ENCODE measurements around the gene FRMD5.

The FRMD5 gene

GRCh38 chr15:44102675-44103254 lies 92.3 kb downstream of the FRMD5 start:
- Histone ChIP-seq H3K4me1 (ENCODE audit: control insufficient read depth, insufficient read depth, low read length, poor library complexity, severe bottlenecking) (no peaks in the 10 kb centered on the region), H3K4me3 (ENCODE audit: insufficient read depth, low read depth, low read length, poor library complexity, severe bottlenecking) (no peak overlapping the region), H3K36me3 (ENCODE audit: control insufficient read depth, insufficient read depth, low read length) (no peaks in the 10 kb centered on the region), H3K27ac (ENCODE audit: insufficient read depth, low read length, poor library complexity, severe bottlenecking) (no peak overlapping the region), H3K9me3 (ENCODE audit: control insufficient read depth, low read length) (no peaks in the 10 kb centered on the region), H3K27me3 (replicated peaks; ENCODE audit: control insufficient read depth, insufficient read depth, low read length, poor library complexity, severe bottlenecking) (no peaks in the 10 kb centered on the region)
- DNase-seq: no peak

- Histone ChIP-seq H3K27me3 (replicated peaks; ENCODE audit: control insufficient read depth, insufficient read depth, low read length, poor library complexity, severe bottlenecking) (no peaks in the 10 kb centered on the region), H3K9me3 (ENCODE audit: control insufficient read depth, low read length) (no peaks in the 10 kb centered on the region), H3K36me3 (ENCODE audit: control insufficient read depth, insufficient read depth, low read length) (no peaks in the 10 kb centered on the region), H3K4me3 (ENCODE audit: insufficient read depth, low read depth, low read length, poor library complexity, severe bottlenecking) (no peak overlapping the region), H3K4me1 (ENCODE audit: control insufficient read depth, insufficient read depth, low read length, poor library complexity, severe bottlenecking) (no peaks in the 10 kb centered on the region), H3K27ac (ENCODE audit: insufficient read depth, low read length, poor library complexity, severe bottlenecking) (no peak overlapping the region)
- no peak for DNase-seq
These were observed 93.1 kb downstream of the FRMD5 start for GRCh38 chr15:44101944-44102343.

DNA sequence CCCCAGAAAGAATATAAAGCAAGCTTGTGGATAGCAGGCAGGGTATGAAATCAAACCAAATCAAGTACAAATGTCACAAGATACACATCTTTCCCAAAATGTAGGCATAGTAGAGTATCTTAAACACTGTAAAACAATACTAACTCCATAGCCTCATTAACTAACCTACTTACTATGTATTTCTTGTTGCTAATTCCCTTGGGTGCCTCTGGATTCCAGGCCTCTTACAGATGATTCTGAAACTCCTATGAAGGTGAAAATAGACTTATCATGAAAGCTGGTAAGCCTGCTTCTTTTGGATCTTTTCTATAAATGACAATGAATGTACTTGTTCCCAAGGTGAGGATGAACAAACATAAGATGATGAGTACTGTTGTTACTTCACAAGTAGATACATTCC lies 93.8 kb downstream of the FRMD5 start:
- Histone ChIP-seq H3K27ac (ENCODE audit: insufficient read depth, low read length, poor library complexity, severe bottlenecking) (no peak overlapping the region), H3K4me3 (ENCODE audit: insufficient read depth, low read depth, low read length, poor library complexity, severe bottlenecking) (no peak overlapping the region), H3K27me3 (replicated peaks; ENCODE audit: control insufficient read depth, insufficient read depth, low read length, poor library complexity, severe bottlenecking) (no peaks in the 10 kb centered on the region), H3K9me3 (ENCODE audit: control insufficient read depth, low read length) (no peaks in the 10 kb centered on the region), H3K36me3 (ENCODE audit: control insufficient read depth, insufficient read depth, low read length) (no peaks in the 10 kb centered on the region), H3K4me1 (ENCODE audit: control insufficient read depth, insufficient read depth, low read length, poor library complexity, severe bottlenecking) (no peaks in the 10 kb centered on the region)
- no peak for DNase-seq

- no peaks in the 10 kb centered on the region for H3K4me1 ChIP-seq (ENCODE audit: control insufficient read depth, insufficient read depth, low read length, poor library complexity, severe bottlenecking)
- no peak for DNase-seq
- no peak overlapping the region for H3K27ac ChIP-seq (ENCODE audit: insufficient read depth, low read length, poor library complexity, severe bottlenecking)
- H3K4me3 ChIP-seq (ENCODE audit: insufficient read depth, low read depth, low read length, poor library complexity, severe bottlenecking): no peak overlapping the region
- no peaks in the 10 kb centered on the region for H3K36me3 ChIP-seq (ENCODE audit: control insufficient read depth, insufficient read depth, low read length)
- H3K27me3 ChIP-seq (replicated peaks; ENCODE audit: control insufficient read depth, insufficient read depth, low read length, poor library complexity, severe bottlenecking): no peaks in the 10 kb centered on the region
- H3K9me3 ChIP-seq (ENCODE audit: control insufficient read depth, low read length): no peaks in the 10 kb centered on the region
These were observed 95.4 kb downstream of the FRMD5 start for GRCh38 chr15:44099671-44100070.

GRCh38 chr15:44097552-44097951 lies 97.5 kb downstream of the FRMD5 start:
- no peaks in the 10 kb centered on the region for H3K27me3 ChIP-seq (replicated peaks; ENCODE audit: control insufficient read depth, insufficient read depth, low read length, poor library complexity, severe bottlenecking)
- H3K4me1 ChIP-seq (ENCODE audit: control insufficient read depth, insufficient read depth, low read length, poor library complexity, severe bottlenecking): no peaks in the 10 kb centered on the region
- no peak overlapping the region for H3K27ac ChIP-seq (ENCODE audit: insufficient read depth, low read length, poor library complexity, severe bottlenecking)
- no peak for DNase-seq
- H3K4me3 ChIP-seq (ENCODE audit: insufficient read depth, low read depth, low read length, poor library complexity, severe bottlenecking): no peak overlapping the region
- no peaks in the 10 kb centered on the region for H3K9me3 ChIP-seq (ENCODE audit: control insufficient read depth, low read length)
- H3K36me3 ChIP-seq (ENCODE audit: control insufficient read depth, insufficient read depth, low read length): no peaks in the 10 kb centered on the region

DNA sequence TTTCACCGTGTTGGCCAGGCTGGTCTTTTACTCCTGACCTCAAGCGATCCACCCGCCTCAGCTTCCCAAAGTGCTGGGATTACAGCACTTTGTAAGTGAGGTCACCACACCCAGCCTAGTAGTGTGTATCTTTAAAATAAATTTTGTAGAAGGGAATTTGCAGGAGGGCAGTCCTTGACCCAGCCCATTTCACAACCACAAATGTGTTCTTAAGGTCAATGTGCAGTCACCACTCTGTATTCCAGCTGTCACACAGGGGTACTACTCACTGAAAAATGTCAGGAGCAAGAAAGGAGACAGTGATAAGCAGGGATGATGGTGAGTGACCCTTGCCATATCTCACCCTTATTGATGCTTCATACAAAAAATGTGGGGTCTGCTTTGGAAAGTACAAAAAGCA lies 98.5 kb downstream of the FRMD5 start:
- Histone ChIP-seq H3K27ac (ENCODE audit: insufficient read depth, low read length, poor library complexity, severe bottlenecking) (no peak overlapping the region), H3K9me3 (ENCODE audit: control insufficient read depth, low read length) (no peaks in the 10 kb centered on the region), H3K27me3 (replicated peaks; ENCODE audit: control insufficient read depth, insufficient read depth, low read length, poor library complexity, severe bottlenecking) (no peaks in the 10 kb centered on the region), H3K36me3 (ENCODE audit: control insufficient read depth, insufficient read depth, low read length) (no peaks in the 10 kb centered on the region), H3K4me3 (ENCODE audit: insufficient read depth, low read depth, low read length, poor library complexity, severe bottlenecking) (no peak overlapping the region), H3K4me1 (ENCODE audit: control insufficient read depth, insufficient read depth, low read length, poor library complexity, severe bottlenecking) (no peaks in the 10 kb centered on the region)
- no peak for DNase-seq

- no peaks in the 10 kb centered on the region for H3K36me3 ChIP-seq (ENCODE audit: control insufficient read depth, insufficient read depth, low read length)
- no peak overlapping the region for H3K27ac ChIP-seq (ENCODE audit: insufficient read depth, low read length, poor library complexity, severe bottlenecking)
- no peaks in the 10 kb centered on the region for H3K4me1 ChIP-seq (ENCODE audit: control insufficient read depth, insufficient read depth, low read length, poor library complexity, severe bottlenecking)
- no peak overlapping the region for H3K4me3 ChIP-seq (ENCODE audit: insufficient read depth, low read depth, low read length, poor library complexity, severe bottlenecking)
- H3K27me3 ChIP-seq (replicated peaks; ENCODE audit: control insufficient read depth, insufficient read depth, low read length, poor library complexity, severe bottlenecking): no peaks in the 10 kb centered on the region
- DNase-seq: no peak
- no peaks in the 10 kb centered on the region for H3K9me3 ChIP-seq (ENCODE audit: control insufficient read depth, low read length)
These were observed 100.3 kb downstream of the FRMD5 start for GRCh38 chr15:44094781-44095180.

- Histone ChIP-seq H3K27me3 (replicated peaks; ENCODE audit: control insufficient read depth, insufficient read depth, low read length, poor library complexity, severe bottlenecking) (no peaks in the 10 kb centered on the region), H3K9me3 (ENCODE audit: control insufficient read depth, low read length) (no peaks in the 10 kb centered on the region), H3K4me1 (ENCODE audit: control insufficient read depth, insufficient read depth, low read length, poor library complexity, severe bottlenecking) (no peaks in the 10 kb centered on the region), H3K36me3 (ENCODE audit: control insufficient read depth, insufficient read depth, low read length) (no peaks in the 10 kb centered on the region), H3K4me3 (ENCODE audit: insufficient read depth, low read depth, low read length, poor library complexity, severe bottlenecking) (no peak overlapping the region), H3K27ac (ENCODE audit: insufficient read depth, low read length, poor library complexity, severe bottlenecking) (no peak overlapping the region)
- DNase-seq: no peak
These were observed 101.2 kb downstream of the FRMD5 start for GRCh38 chr15:44093836-44094235.

DNA sequence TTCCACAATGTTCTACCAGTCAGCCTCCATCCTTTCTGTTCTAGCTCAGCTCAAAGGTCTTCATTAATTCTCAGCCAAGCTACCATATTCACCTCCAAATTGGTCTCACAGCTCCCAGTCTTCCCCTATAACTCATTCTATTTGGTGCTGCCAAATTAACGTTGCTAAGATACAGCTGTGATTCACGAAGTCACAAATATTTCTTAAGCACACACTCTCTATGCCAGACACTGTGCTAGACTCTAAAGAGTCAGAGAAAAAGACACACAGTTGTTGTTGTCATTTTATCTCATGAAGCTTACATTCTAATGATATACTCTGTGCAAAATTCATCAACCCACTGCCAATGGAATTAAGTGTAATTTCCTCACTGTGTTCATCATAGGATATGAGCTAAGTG lies 102.8 kb downstream of the FRMD5 start:
- no peak for DNase-seq
- no peaks in the 10 kb centered on the region for H3K27me3 ChIP-seq (replicated peaks; ENCODE audit: control insufficient read depth, insufficient read depth, low read length, poor library complexity, severe bottlenecking)
- H3K9me3 ChIP-seq (ENCODE audit: control insufficient read depth, low read length): no peaks in the 10 kb centered on the region
- no peaks in the 10 kb centered on the region for H3K4me1 ChIP-seq (ENCODE audit: control insufficient read depth, insufficient read depth, low read length, poor library complexity, severe bottlenecking)
- no peak overlapping the region for H3K4me3 ChIP-seq (ENCODE audit: insufficient read depth, low read depth, low read length, poor library complexity, severe bottlenecking)
- no peaks in the 10 kb centered on the region for H3K36me3 ChIP-seq (ENCODE audit: control insufficient read depth, insufficient read depth, low read length)
- no peak overlapping the region for H3K27ac ChIP-seq (ENCODE audit: insufficient read depth, low read length, poor library complexity, severe bottlenecking)

DNA sequence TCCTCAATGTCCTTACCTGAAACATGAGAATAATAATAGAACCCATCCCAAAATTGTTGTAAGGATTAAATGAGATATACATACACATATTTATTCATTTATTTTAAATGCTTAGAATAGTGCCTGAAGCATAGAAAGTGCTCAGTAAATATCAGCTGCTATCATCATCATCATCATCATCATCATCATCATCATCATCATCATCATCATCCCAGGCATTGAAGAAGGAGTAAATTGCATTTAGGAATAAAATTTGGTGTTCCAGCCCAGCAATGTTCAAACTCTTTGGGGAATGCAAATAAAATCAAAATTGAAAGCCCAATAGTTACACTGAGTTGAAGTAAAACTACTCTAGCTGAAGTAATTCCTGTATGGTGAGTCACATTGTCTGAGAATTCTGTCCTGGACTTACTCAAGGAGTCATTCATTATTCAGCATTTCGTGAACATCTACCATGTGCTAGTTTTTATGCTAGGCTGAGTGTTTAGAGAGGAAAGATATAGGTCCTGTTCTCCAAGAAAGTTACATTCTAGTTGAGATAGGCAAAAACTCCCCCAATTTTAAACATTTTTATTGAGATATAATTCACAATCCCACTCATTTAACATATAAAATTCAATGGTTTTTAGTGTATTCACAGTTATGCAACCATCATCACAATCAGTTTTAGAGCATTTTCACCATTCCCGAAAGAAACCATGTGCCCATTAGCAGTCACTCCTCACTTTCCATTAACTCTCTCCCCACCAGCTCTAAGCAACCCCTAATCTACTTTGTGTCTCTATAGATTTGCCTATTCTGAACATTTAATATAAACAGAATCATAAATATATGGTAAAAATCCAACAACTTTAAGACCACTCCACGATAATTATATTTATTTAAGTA lies 107.2 kb downstream of the FRMD5 start:
- Histone ChIP-seq H3K4me1 (ENCODE audit: control insufficient read depth, insufficient read depth, low read length, poor library complexity, severe bottlenecking) (no peaks in the 10 kb centered on the region), H3K4me3 (ENCODE audit: insufficient read depth, low read depth, low read length, poor library complexity, severe bottlenecking) (no peak overlapping the region), H3K36me3 (ENCODE audit: control insufficient read depth, insufficient read depth, low read length) (no peaks in the 10 kb centered on the region), H3K9me3 (ENCODE audit: control insufficient read depth, low read length) (no peaks in the 10 kb centered on the region), H3K27me3 (replicated peaks; ENCODE audit: control insufficient read depth, insufficient read depth, low read length, poor library complexity, severe bottlenecking) (no peaks in the 10 kb centered on the region), H3K27ac (ENCODE audit: insufficient read depth, low read length, poor library complexity, severe bottlenecking) (no peak overlapping the region)
- DNase-seq: no peak
